ENCODE results near the gene GNB2.

GRCh38 chr7:100684534-100685042, 11.0 kb downstream of the GNB2 start:
- TF ChIP-seq CTCF (IDR thresholded peaks at IDR 0.05) (no peak), ZFX (IDR thresholded peaks at IDR 0.05; ENCODE audit: borderline replicate concordance) (no peak)
